Measurements from ENCODE around the gene BARX1. TPM values are rescaled to one million over a fixed set of nuclear protein-coding genes. Genes with fewer than 3 reads are reported as not detected.

Gene BARX1
- total RNA-seq, 1 experiment from 2014 or later = 8.9 TPM

- Mint-ChIP-seq H3K27me3 (ENCODE audit: low read depth) (peaks cover 60% of the 10 kb centered on the region), H3K4me3 (no peak overlapping the region), H3K4me1 (peaks cover 33% of the 10 kb centered on the region), H3K9me3 (no peaks in the 10 kb centered on the region), H3K27ac (no peak overlapping the region), H3K36me3 (no peaks in the 10 kb centered on the region)
- ChIA-PET CTCF (interaction anchor here (0.7 to 6.8 kb wide), 15 partner anchors 11 to 280 kb away, joined by 3 to 42 read pairs (median 6); no protein-coding TSS in a partner anchor), POLR2A (no interaction called here)
- DNase-seq (ENCODE audit: low spot score) = no peak
- no peak for ATAC-seq
- TF ChIP-seq JAZF1 (CRISPR knock-in tag; IDR thresholded peaks at IDR 0.05) = no peak
- TF ChIP-seq ESRRA (CRISPR knock-in tag; IDR thresholded peaks at IDR 0.05; ENCODE audit: borderline replicate concordance) = no peak
- no peak for TF ChIP-seq FOXK1 (CRISPR knock-in tag; IDR thresholded peaks at IDR 0.05)
- no peak for TF ChIP-seq CTCF (IDR thresholded peaks at IDR 0.05)
- TF ChIP-seq, protein P1, sequence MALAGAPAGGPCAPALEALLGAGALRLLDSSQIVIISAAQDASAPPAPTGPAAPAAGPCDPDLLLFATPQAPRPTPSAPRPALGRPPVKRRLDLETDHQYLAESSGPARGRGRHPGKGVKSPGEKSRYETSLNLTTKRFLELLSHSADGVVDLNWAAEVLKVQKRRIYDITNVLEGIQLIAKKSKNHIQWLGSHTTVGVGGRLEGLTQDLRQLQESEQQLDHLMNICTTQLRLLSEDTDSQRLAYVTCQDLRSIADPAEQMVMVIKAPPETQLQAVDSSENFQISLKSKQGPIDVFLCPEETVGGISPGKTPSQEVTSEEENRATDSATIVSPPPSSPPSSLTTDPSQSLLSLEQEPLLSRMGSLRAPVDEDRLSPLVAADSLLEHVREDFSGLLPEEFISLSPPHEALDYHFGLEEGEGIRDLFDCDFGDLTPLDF (CRISPR knock-in tag; IDR thresholded peaks at IDR 0.05) = no peak
- TF ChIP-seq TEAD1 (CRISPR knock-in tag; IDR thresholded peaks at IDR 0.05) = no peak
- no peak for TF ChIP-seq RORB (CRISPR knock-in tag; IDR thresholded peaks at IDR 0.05)
- TF ChIP-seq NFE2L1 (CRISPR knock-in tag; IDR thresholded peaks at IDR 0.05) = no peak
- TF ChIP-seq HMGXB4 (CRISPR knock-in tag; IDR thresholded peaks at IDR 0.05) = no peak
- TF ChIP-seq TEAD4 (CRISPR knock-in tag; IDR thresholded peaks at IDR 0.05) = no peak
- TF ChIP-seq, protein P2, sequence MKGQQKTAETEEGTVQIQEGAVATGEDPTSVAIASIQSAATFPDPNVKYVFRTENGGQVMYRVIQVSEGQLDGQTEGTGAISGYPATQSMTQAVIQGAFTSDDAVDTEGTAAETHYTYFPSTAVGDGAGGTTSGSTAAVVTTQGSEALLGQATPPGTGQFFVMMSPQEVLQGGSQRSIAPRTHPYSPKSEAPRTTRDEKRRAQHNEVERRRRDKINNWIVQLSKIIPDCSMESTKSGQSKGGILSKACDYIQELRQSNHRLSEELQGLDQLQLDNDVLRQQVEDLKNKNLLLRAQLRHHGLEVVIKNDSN (CRISPR knock-in tag; IDR thresholded peaks at IDR 0.05) = no peak
- no peak for TF ChIP-seq ZNF138 (CRISPR knock-in tag; conservative IDR thresholded peaks at IDR 0.05)
- no peak for TF ChIP-seq ZNF532 (CRISPR knock-in tag; IDR thresholded peaks at IDR 0.05; ENCODE audit: borderline replicate concordance)
- TF ChIP-seq, protein P3, sequence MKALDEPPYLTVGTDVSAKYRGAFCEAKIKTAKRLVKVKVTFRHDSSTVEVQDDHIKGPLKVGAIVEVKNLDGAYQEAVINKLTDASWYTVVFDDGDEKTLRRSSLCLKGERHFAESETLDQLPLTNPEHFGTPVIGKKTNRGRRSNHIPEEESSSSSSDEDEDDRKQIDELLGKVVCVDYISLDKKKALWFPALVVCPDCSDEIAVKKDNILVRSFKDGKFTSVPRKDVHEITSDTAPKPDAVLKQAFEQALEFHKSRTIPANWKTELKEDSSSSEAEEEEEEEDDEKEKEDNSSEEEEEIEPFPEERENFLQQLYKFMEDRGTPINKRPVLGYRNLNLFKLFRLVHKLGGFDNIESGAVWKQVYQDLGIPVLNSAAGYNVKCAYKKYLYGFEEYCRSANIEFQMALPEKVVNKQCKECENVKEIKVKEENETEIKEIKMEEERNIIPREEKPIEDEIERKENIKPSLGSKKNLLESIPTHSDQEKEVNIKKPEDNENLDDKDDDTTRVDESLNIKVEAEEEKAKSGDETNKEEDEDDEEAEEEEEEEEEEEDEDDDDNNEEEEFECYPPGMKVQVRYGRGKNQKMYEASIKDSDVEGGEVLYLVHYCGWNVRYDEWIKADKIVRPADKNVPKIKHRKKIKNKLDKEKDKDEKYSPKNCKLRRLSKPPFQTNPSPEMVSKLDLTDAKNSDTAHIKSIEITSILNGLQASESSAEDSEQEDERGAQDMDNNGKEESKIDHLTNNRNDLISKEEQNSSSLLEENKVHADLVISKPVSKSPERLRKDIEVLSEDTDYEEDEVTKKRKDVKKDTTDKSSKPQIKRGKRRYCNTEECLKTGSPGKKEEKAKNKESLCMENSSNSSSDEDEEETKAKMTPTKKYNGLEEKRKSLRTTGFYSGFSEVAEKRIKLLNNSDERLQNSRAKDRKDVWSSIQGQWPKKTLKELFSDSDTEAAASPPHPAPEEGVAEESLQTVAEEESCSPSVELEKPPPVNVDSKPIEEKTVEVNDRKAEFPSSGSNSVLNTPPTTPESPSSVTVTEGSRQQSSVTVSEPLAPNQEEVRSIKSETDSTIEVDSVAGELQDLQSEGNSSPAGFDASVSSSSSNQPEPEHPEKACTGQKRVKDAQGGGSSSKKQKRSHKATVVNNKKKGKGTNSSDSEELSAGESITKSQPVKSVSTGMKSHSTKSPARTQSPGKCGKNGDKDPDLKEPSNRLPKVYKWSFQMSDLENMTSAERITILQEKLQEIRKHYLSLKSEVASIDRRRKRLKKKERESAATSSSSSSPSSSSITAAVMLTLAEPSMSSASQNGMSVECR (CRISPR knock-in tag; IDR thresholded peaks at IDR 0.05; ENCODE audit: borderline replicate concordance) = no peak
- no peak for TF ChIP-seq ZNF121 (CRISPR knock-in tag; IDR thresholded peaks at IDR 0.05)
- no peak for TF ChIP-seq ATF2 (CRISPR knock-in tag; IDR thresholded peaks at IDR 0.05; ENCODE audit: borderline replicate concordance, low read depth)
- TF ChIP-seq, protein P4, sequence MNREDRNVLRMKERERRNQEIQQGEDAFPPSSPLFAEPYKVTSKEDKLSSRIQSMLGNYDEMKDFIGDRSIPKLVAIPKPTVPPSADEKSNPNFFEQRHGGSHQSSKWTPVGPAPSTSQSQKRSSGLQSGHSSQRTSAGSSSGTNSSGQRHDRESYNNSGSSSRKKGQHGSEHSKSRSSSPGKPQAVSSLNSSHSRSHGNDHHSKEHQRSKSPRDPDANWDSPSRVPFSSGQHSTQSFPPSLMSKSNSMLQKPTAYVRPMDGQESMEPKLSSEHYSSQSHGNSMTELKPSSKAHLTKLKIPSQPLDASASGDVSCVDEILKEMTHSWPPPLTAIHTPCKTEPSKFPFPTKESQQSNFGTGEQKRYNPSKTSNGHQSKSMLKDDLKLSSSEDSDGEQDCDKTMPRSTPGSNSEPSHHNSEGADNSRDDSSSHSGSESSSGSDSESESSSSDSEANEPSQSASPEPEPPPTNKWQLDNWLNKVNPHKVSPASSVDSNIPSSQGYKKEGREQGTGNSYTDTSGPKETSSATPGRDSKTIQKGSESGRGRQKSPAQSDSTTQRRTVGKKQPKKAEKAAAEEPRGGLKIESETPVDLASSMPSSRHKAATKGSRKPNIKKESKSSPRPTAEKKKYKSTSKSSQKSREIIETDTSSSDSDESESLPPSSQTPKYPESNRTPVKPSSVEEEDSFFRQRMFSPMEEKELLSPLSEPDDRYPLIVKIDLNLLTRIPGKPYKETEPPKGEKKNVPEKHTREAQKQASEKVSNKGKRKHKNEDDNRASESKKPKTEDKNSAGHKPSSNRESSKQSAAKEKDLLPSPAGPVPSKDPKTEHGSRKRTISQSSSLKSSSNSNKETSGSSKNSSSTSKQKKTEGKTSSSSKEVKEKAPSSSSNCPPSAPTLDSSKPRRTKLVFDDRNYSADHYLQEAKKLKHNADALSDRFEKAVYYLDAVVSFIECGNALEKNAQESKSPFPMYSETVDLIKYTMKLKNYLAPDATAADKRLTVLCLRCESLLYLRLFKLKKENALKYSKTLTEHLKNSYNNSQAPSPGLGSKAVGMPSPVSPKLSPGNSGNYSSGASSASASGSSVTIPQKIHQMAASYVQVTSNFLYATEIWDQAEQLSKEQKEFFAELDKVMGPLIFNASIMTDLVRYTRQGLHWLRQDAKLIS (CRISPR knock-in tag; IDR thresholded peaks at IDR 0.05; ENCODE audit: borderline replicate concordance) = no peak
Measured at GRCh38 chr9:93962017-93962416, 6.9 kb upstream of the BARX1 start.

Data from WTC11 (cell line).